ENCODE results near the gene HSBP1L1.

GRCh38 chr18:79963658-79964329 lies 649 bp upstream of the HSBP1L1 start:
- no peak for TF ChIP-seq TP53 (CRISPR knock-in tag; IDR thresholded peaks at IDR 0.05)
- TF ChIP-seq TFCP2L1 (CRISPR knock-in tag; IDR thresholded peaks at IDR 0.05), result no peak
- TF ChIP-seq, protein P1, sequence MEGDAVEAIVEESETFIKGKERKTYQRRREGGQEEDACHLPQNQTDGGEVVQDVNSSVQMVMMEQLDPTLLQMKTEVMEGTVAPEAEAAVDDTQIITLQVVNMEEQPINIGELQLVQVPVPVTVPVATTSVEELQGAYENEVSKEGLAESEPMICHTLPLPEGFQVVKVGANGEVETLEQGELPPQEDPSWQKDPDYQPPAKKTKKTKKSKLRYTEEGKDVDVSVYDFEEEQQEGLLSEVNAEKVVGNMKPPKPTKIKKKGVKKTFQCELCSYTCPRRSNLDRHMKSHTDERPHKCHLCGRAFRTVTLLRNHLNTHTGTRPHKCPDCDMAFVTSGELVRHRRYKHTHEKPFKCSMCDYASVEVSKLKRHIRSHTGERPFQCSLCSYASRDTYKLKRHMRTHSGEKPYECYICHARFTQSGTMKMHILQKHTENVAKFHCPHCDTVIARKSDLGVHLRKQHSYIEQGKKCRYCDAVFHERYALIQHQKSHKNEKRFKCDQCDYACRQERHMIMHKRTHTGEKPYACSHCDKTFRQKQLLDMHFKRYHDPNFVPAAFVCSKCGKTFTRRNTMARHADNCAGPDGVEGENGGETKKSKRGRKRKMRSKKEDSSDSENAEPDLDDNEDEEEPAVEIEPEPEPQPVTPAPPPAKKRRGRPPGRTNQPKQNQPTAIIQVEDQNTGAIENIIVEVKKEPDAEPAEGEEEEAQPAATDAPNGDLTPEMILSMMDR (IDR thresholded peaks at IDR 0.05), result no peak
- TF ChIP-seq HDAC2 (IDR thresholded peaks at IDR 0.05), result no peak
- no peak for TF ChIP-seq ESRRA (IDR thresholded peaks at IDR 0.05; ENCODE audit: borderline replicate concordance, low read length)
- no peak for TF ChIP-seq CHD2 (IDR thresholded peaks at IDR 0.05; ENCODE audit: low read length, partially characterized antibody)
- no peak for TF ChIP-seq EP300 (IDR thresholded peaks at IDR 0.05)
- TF ChIP-seq SREBF2 (IDR thresholded peaks at IDR 0.05), result no peak
- TF ChIP-seq CEBPB (IDR thresholded peaks at IDR 0.05), result no peak

All from A549 (cell line).